Endothelial cell of umbilical vein (primary cell): ENCODE measurements around the gene PDCD1LG2. TPM values are rescaled to one million over a fixed set of nuclear protein-coding genes. Genes with fewer than 3 reads are reported as not detected.

Source experiments
- BruUV-seq: library from RNA; stranded (reverse); fragments of 400-500 nt; replicated peaks from 2 replicates; lab custom pipeline; 2021; lab: Mats Ljungman, UMichigan
- CTCF ChIA-PET: fragments of 300-600, 350-600 bp; sonication (Branson Sonifier 250); formaldehyde crosslinking; loops from one replicate; lab custom pipeline; 2021; ENCODE audit warnings: antibody characterized with exemption, inconsistent platforms; lab: Charles Lee
- POLR2A ChIA-PET: fragments of 300-600, 350-600 bp; sonication (Branson Sonifier 250); formaldehyde crosslinking; loops from one replicate; lab custom pipeline; 2021; ENCODE audit warnings: antibody characterized with exemption, inconsistent platforms; lab: Charles Lee
- DNase-seq: peaks from one replicate; pipeline ENCODE4 v3.0.0-alpha.2; 2011; ENCODE audit warnings: low read depth, low spot score
- FAIRE-seq: peaks from 2 replicates; lab custom pipeline; 2011; peaks lifted over from hg19 to GRCh38; lab: Jason Lieb, UNC
- H2AFZ ChIP-seq: 2 replicates; pipeline ENCODE4 v1.6.0; 2012; ENCODE audit warnings: low read depth, low read length, control low read depth, inconsistent platforms
- H3K27ac ChIP-seq: 2 replicates; pipeline ENCODE4 v1.5.1; 2011; ENCODE audit warnings: low read depth, mild to moderate bottlenecking, control low read depth, low read length, moderate library complexity; ENCODE audit not compliant: insufficient read depth
- H3K27me3 ChIP-seq, 2 experiments: 2 replicates each; pipeline versions ENCODE4 v1.6.0 to v1.6.1; 2011; ENCODE audit warnings: low read length in 2 of 2, mixed read lengths in 1 of 2; ENCODE audit not compliant: control insufficient read depth in 2 of 2, insufficient read depth in 2 of 2
- H3K36me3 ChIP-seq, 2 experiments: 2 replicates in 1 of 2; 3 replicates in 1 of 2; pipeline ENCODE4 v1.5.1; 2011; ENCODE audit warnings: low read length in 2 of 2, mild to moderate bottlenecking in 1 of 2, moderate library complexity in 1 of 2; ENCODE audit not compliant: control insufficient read depth in 2 of 2, insufficient read depth in 2 of 2; ENCODE audit errors: extremely low read depth in 1 of 2
- H3K4me1 ChIP-seq: 3 replicates; pipeline ENCODE4 v1.5.1; 2011; ENCODE audit warnings: mild to moderate bottlenecking, low read length; ENCODE audit not compliant: control insufficient read depth, insufficient read depth; ENCODE audit errors: extremely low read depth
- H3K4me2 ChIP-seq: 2 replicates; pipeline ENCODE4 v1.6.1; 2011; ENCODE audit warnings: low read length, control low read depth, mixed read lengths; ENCODE audit not compliant: insufficient read depth
- H3K4me3 ChIP-seq, 3 experiments: fragments of 200-600 bp in 1 of 3; sonication (generic), shearing (Covaris generic) in 1 of 3; replicated peaks in 1 of 3; 2 replicates each; pipeline ENCODE4 v1.5.1; 2011 to 2016; ENCODE audit warnings: control low read depth in 3 of 3, low read length in 3 of 3, mild to moderate bottlenecking in 2 of 3, inconsistent platforms in 1 of 3, low read depth in 1 of 3, moderate library complexity in 1 of 3; ENCODE audit not compliant: insufficient read depth in 1 of 3
- H3K79me2 ChIP-seq: 2 replicates; pipeline ENCODE4 v1.6.0; 2012; ENCODE audit warnings: low read length, inconsistent platforms; ENCODE audit not compliant: control insufficient read depth, insufficient read depth
- H3K9ac ChIP-seq: replicated peaks from 2 replicates; pipeline ENCODE3; 2011; ENCODE audit warnings: low read length, control low read depth; ENCODE audit not compliant: insufficient read depth; ENCODE audit errors: extremely low read depth
- H3K9me1 ChIP-seq: replicated peaks from 3 replicates; pipeline ENCODE4 v1.6.0; 2011; ENCODE audit warnings: mild to moderate bottlenecking, low read length; ENCODE audit not compliant: control insufficient read depth, insufficient read depth; ENCODE audit errors: extremely low read depth
- H3K9me3 ChIP-seq: replicated peaks from 2 replicates; pipeline ENCODE4 v1.5.1; 2012; ENCODE audit warnings: low read length, inconsistent platforms; ENCODE audit not compliant: control insufficient read depth, insufficient read depth
- H4K20me1 ChIP-seq: replicated peaks from 2 replicates; pipeline ENCODE3; 2011; ENCODE audit warnings: mild to moderate bottlenecking, low read length; ENCODE audit not compliant: control insufficient read depth, insufficient read depth; ENCODE audit errors: extremely low read depth
- CTCF ChIP-seq, 2 donors: IDR thresholded peaks; 1 replicate in 1 of 2; 2 replicates in 1 of 2; pipeline ENCODE4 v1.5.1; 2011; ENCODE audit warnings: low read length in 2 of 2, mild to moderate bottlenecking in 2 of 2, moderate library complexity in 2 of 2, control low read depth in 1 of 2, inconsistent platforms in 1 of 2, low read depth in 1 of 2; ENCODE audit not compliant: insufficient read depth in 1 of 2; ENCODE audit errors: extremely low read depth in 1 of 2
- EZH2 ChIP-seq: IDR thresholded peaks from 2 replicates; pipeline ENCODE4 v1.6.1; 2012; ENCODE audit warnings: borderline replicate concordance, low read depth, mild to moderate bottlenecking, moderate library complexity, low read length, inconsistent platforms; ENCODE audit not compliant: severe bottlenecking
- FOS ChIP-seq: IDR thresholded peaks from 2 replicates; pipeline ENCODE4 v1.6.1; 2011; ENCODE audit warnings: mild to moderate bottlenecking, low read length, moderate library complexity, borderline replicate concordance; ENCODE audit not compliant: insufficient read depth
- GATA2 ChIP-seq: IDR thresholded peaks from 2 replicates; pipeline ENCODE4 v1.7.0; 2011; ENCODE audit warnings: low read depth, mild to moderate bottlenecking, moderate library complexity, mixed read lengths, low read length; ENCODE audit not compliant: insufficient read length, insufficient read depth
- JUN ChIP-seq: IDR thresholded peaks from 2 replicates; pipeline ENCODE4 v1.6.1; 2011; ENCODE audit warnings: borderline replicate concordance, low read depth; ENCODE audit not compliant: insufficient read length, insufficient read depth
- MAX ChIP-seq: IDR thresholded peaks from 2 replicates; pipeline ENCODE4 v1.6.1; 2011; ENCODE audit not compliant: insufficient read depth, insufficient read length
- MYC ChIP-seq: IDR thresholded peaks from one replicate; pipeline ENCODE4 v1.6.1; 2011; ENCODE audit warnings: mild to moderate bottlenecking, low read depth, low read length
- POLR2A ChIP-seq: IDR thresholded peaks from 2 replicates; pipeline ENCODE4 v1.6.1; 2012; ENCODE audit warnings: low read depth, mild to moderate bottlenecking, control low read depth, low read length
- dilution Hi-C: fragments of 300-500 bp; cut with MboI; formaldehyde crosslinking; loops from one replicate; pipeline ENCODE4 v1.15.0; 2019; ENCODE audit warnings: low sequenced_read_pairs; ENCODE audit not compliant: extremely low pct_ligation_motif_present
- intact Hi-C: fragments of 100-400 bp; cut with micrococcal nuclease; formaldehyde crosslinking; loops from one replicate; pipeline ENCODE4 v1.10.0; 2022
- polyA plus RNA-seq, 4 experiments: library from polyadenylated mRNA; depleted of rRNA in 3 of 4; stranded (reverse) in 3 of 4; unstranded in 1 of 4; fragments of >200 nt; gene quantifications; 2 replicates each; pipeline versions ENCODE4 v1.2.1 to v1.2.3, GENCODE V29; 2011 to 2012; ENCODE audit warnings: missing spikeins in 1 of 4
- total RNA-seq: library from RNA; stranded (reverse); gene quantifications from 2 replicates; pipeline ENCODE4 v1.2.3, GENCODE V29; 2021

PDCD1LG2 gene
- total and polyA plus RNA-seq, 2 donors (not counting 3 experiments of a cell fraction or from before 2014, with no cell fraction given): 7.9 to 9.5 TPM

GRCh38 chr9:5571629-5572232, 61.4 kb downstream of the PDCD1LG2 start:
- no peaks in the 10 kb centered on the region for H3K79me2 ChIP-seq
- FAIRE-seq (no peak), DNase-seq (no peak)
- intact Hi-C loops (no loop called here), dilution Hi-C loops (no loop called here)
- no peaks in the 10 kb centered on the region for H3K27me3 ChIP-seq
- no peak overlapping the region for H3K9ac ChIP-seq
- no peak overlapping the region for H3K4me2 ChIP-seq
- H3K4me3 ChIP-seq: no peak overlapping the region
- H3K9me1 ChIP-seq: no peaks in the 10 kb centered on the region
- H3K36me3 ChIP-seq: no peaks in the 10 kb centered on the region
- CTCF ChIA-PET: interaction anchor here (1.2 kb wide), 1 partner anchor 146 kb away, joined by 3 read pairs; no protein-coding TSS in a partner anchor
- H4K20me1 ChIP-seq: no peaks in the 10 kb centered on the region
- POLR2A ChIA-PET: no interaction called here
- TF ChIP-seq EZH2: no peak
- no peaks in the 10 kb centered on the region for H3K4me1 ChIP-seq
- H2AFZ ChIP-seq: no peak overlapping the region
- BruUV-seq: no TSS peak
- H3K9me3 ChIP-seq: no peaks in the 10 kb centered on the region
- no peak overlapping the region for H3K27ac ChIP-seq

- no TSS peak for BruUV-seq
- Histone ChIP-seq H4K20me1 (no peaks in the 10 kb centered on the region), H3K79me2 (no peaks in the 10 kb centered on the region), H3K9me1 (no peaks in the 10 kb centered on the region), H3K27me3 (no peaks in the 10 kb centered on the region), H3K4me1 (peaks cover 9% of the 10 kb centered on the region), H3K9me3 (no peaks in the 10 kb centered on the region), H3K4me3 (no peak overlapping the region), H2AFZ (no peak overlapping the region), H3K4me2 (no peak overlapping the region), H3K27ac (no peak overlapping the region), H3K36me3 (no peaks in the 10 kb centered on the region), H3K9ac (no peak overlapping the region)
- DNase-seq (no peak), FAIRE-seq (no peak)
- intact Hi-C loops (no loop called here), dilution Hi-C loops (no loop called here)
- ChIA-PET CTCF (interaction anchor here (1.0 to 1.5 kb wide), 4 partner anchors 9 to 144 kb away, joined by 3 read pairs; partner anchors contain the start of gene CD274), POLR2A (no interaction called here)
- TF ChIP-seq MYC: no peak
- TF ChIP-seq EZH2: no peak
- no peak for TF ChIP-seq CTCF (IDR thresholded peaks at IDR 0.05; ENCODE audit: extremely low read depth in 1 of 2, insufficient read depth in 1 of 2, low read depth in 1 of 2, low read length in 2 of 2)
- no peak for TF ChIP-seq JUN
- TF ChIP-seq MAX: no peak
- TF ChIP-seq GATA2: no peak
- TF ChIP-seq FOS: no peak
- no peak for TF ChIP-seq POLR2A
These were observed 63.8 kb downstream of the PDCD1LG2 start for GRCh38 chr9:5574097-5574496.
